A549 (cell line): Measurements from ENCODE around the gene RNASE2.
"Not testable (repeated sequence)": the region's sequence is repeated elsewhere in the genome, so short reads cannot be mapped to it uniquely, and the experiment has no call there.

Experiments used
- CTCF ChIP-seq: fragments of >200 bp; sonication (Bioruptor Twin); formaldehyde crosslinking; IDR thresholded peaks from 3 replicates; pipeline ENCODE4 v1.5.1; 2016
- NR3C1 ChIP-seq: fragments of >200 bp; sonication (Bioruptor Twin); formaldehyde crosslinking; IDR thresholded peaks from 3 replicates; pipeline ENCODE4 v1.6.1; 2017
- SMC3 ChIP-seq: fragments of >200 bp; sonication (Bioruptor Twin); formaldehyde crosslinking; IDR thresholded peaks from 3 replicates; pipeline ENCODE4 v1.6.1; 2018; ENCODE audit warnings: inconsistent platforms
- ZFP36 ChIP-seq: fragments of 450-650 bp; IDR thresholded peaks from 2 replicates; pipeline ENCODE4 v1.6.1; 2014; ENCODE audit warnings: borderline replicate concordance; ENCODE audit not compliant: partially characterized antibody

- not testable (repeated sequence) for TF ChIP-seq ZFP36, NR3C1, CTCF, SMC3
Observed at GRCh38 chr14:20923766-20924297, 31.5 kb upstream of the RNASE2 start.
